GM18907 (cell line): ENCODE measurements around the gene ALKBH5.

Source experiments
- ATAC-seq: cut with Tn5 transposase; IDR thresholded peaks from one replicate; pipeline ENCODE4 v1.9.1; 2021; ENCODE audit warnings: mild to moderate bottlenecking, moderate library complexity; ENCODE audit not compliant: unreplicated experiment

ALKBH5 gene

GRCh38 chr17:18157354-18157985 is 26.2 kb upstream of the ALKBH5 start:
- ATAC-seq: no peak

GRCh38 chr17:18158022-18158600 is 25.5 kb upstream of the ALKBH5 start:
- ATAC-seq: peak; percentile 49

- ATAC-seq: no peak
Observed at GRCh38 chr17:18159551-18160120, 24.0 kb upstream of the ALKBH5 start.

- no peak for ATAC-seq
Observed at GRCh38 chr17:18160128-18160856, 23.3 kb upstream of the ALKBH5 start.

- no peak for ATAC-seq
Observed at GRCh38 chr17:18161207-18162145, 22.2 kb upstream of the ALKBH5 start.

- ATAC-seq: no peak
Observed at GRCh38 chr17:18163547-18163946, 20.1 kb upstream of the ALKBH5 start.

GRCh38 chr17:18166894-18167293 is 16.7 kb upstream of the ALKBH5 start:
- ATAC-seq: no peak

GRCh38 chr17:18167421-18167820 is 16.2 kb upstream of the ALKBH5 start:
- no peak for ATAC-seq

GRCh38 chr17:18172531-18173278 is 10.9 kb upstream of the ALKBH5 start:
- no peak for ATAC-seq

GRCh38 chr17:18173740-18174139 is 9.9 kb upstream of the ALKBH5 start:
- ATAC-seq: no peak

GRCh38 chr17:18176176-18176575 is 7.5 kb upstream of the ALKBH5 start:
- ATAC-seq: no peak

GRCh38 chr17:18177133-18177532 is 6.5 kb upstream of the ALKBH5 start:
- no peak for ATAC-seq

GRCh38 chr17:18177722-18178121 is 5.9 kb upstream of the ALKBH5 start:
- no peak for ATAC-seq

GRCh38 chr17:18179196-18179595 is 4.4 kb upstream of the ALKBH5 start:
- ATAC-seq: no peak

GRCh38 chr17:18179804-18180203 is 3.8 kb upstream of the ALKBH5 start:
- ATAC-seq: no peak

GRCh38 chr17:18181358-18181757 is 2.3 kb upstream of the ALKBH5 start:
- ATAC-seq: no peak

- no peak for ATAC-seq
Observed at GRCh38 chr17:18182110-18182977, 1.3 kb upstream of the ALKBH5 start.

- peak; percentile 42 for ATAC-seq
Observed at GRCh38 chr17:18182978-18183333, 672 bp upstream of the ALKBH5 start.
